ENCODE results near the gene SPDEF.

- TF ChIP-seq YY1 (IDR thresholded peaks at IDR 0.05; ENCODE audit: insufficient read depth, insufficient read length): no peak
- TF ChIP-seq SUZ12 (IDR thresholded peaks at IDR 0.05; ENCODE audit: extremely low read depth, insufficient read depth, insufficient read length): no peak
Observed at GRCh38 chr6:34551720-34552119, 4.4 kb downstream of the SPDEF start.

All from NT2/D1 (cell line).